Measurements from ENCODE around the gene CAPZA1.

DNA sequence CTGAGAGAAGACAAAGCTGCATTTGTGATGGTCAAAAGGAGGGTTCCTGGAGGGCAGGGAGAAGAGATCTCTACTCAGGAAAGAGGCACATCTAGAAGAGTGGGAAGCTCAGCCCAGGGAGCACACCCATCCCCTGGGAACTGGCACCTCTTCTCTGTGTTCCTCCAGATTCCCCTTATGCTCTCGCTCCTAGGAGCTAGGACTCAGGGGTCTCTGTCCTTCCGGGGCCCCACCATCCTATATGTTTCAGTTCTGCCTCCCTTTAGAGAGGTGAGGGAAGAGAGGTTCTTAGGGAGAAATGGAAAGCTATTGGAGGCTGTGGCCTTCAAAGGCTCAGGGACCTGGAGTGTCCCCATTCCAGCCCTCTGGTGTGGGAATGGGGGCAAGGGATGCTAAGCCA, 100.1 kb downstream of the CAPZA1 start:
- no peak for TF ChIP-seq CTCF (IDR thresholded peaks at IDR 0.05)
- TF ChIP-seq POLR2A (IDR thresholded peaks at IDR 0.05) = no peak
